ENCODE results near the gene AP2A1. TPM values are rescaled to one million over a fixed set of nuclear protein-coding genes. Genes with fewer than 3 reads are reported as not detected.
A peak's percentile ranks its signal among the peaks of the same experiment; 100 is the strongest.
"Not testable (repeated sequence)": the region's sequence is repeated elsewhere in the genome, so short reads cannot be mapped to it uniquely, and the experiment has no call there.

AP2A1 gene
- total RNA-seq, 1 donor from 2014 or later = 32.9 TPM

GRCh38 chr19:49818649-49819370, 52.0 kb downstream of the AP2A1 start:
- peaks cover 10 to 18% (median 10%) of the 10 kb centered on the region in 3 donors for H3K36me3 ChIP-seq (ENCODE audit: control insufficient read depth in 3 of 3, insufficient read depth in 3 of 3, low read length in 3 of 3)
- peak overlapping the region; percentile 87 to 94 (median 90) for H3K4me3 ChIP-seq (ENCODE audit: low read length in 3 of 3)
- H3K4me1 ChIP-seq (ENCODE audit: control insufficient read depth in 3 of 3, insufficient read depth in 3 of 3, low read length in 3 of 3) = peaks cover 17 to 24% (median 17%) of the 10 kb centered on the region in 3 donors
- no peaks in the 10 kb centered on the region for H3K27me3 ChIP-seq (ENCODE audit: control insufficient read depth in 3 of 3, insufficient read depth in 3 of 3, low read length in 3 of 3)
- H3K9ac ChIP-seq (ENCODE audit: low read depth in 1 of 3, low read length in 3 of 3) = peak overlapping the region; percentile 91 to 99 (median 97)
- peak overlapping the region; percentile 94 for H3K27ac ChIP-seq (ENCODE audit: low read depth, low read length)
- no peaks in the 10 kb centered on the region for H3K9me3 ChIP-seq (ENCODE audit: control insufficient read depth in 3 of 3, low read length in 3 of 3)

- peak overlapping the region; percentile 87 to 94 (median 90) for H3K4me3 ChIP-seq (ENCODE audit: low read length in 3 of 3)
- H3K9ac ChIP-seq (ENCODE audit: low read depth in 1 of 3, low read length in 3 of 3) = peak overlapping the region; percentile 45 to 99 (median 97)
Measured at GRCh38 chr19:49819452-49820115, 52.8 kb downstream of the AP2A1 start.

DNA sequence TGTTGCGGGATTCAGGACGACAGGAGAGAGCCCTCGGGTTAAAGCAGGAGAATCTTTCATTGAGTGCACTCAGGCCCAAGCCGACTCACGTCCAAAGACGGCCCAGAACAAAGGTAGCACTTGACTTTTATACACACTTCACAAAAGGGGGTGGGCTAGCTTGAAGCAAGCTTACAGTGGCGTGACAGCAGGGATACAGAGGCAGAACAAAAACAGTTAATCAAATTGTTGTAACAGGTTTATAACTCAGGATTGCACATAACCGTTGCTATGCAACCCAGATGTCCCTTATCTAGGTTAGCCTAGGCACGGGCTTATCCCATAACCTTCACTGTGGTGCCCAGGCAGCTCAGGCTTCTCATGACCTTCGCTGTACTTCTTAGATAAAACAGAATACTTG, 53.3 kb downstream of the AP2A1 start:
- Histone ChIP-seq H3K4me1 (ENCODE audit: control insufficient read depth in 3 of 3, insufficient read depth in 3 of 3, low read length in 3 of 3) (peaks cover 17 to 27% (median 17%) of the 10 kb centered on the region in 3 donors), H3K4me3 (ENCODE audit: low read length in 3 of 3) (no peak overlapping the region), H3K9ac (ENCODE audit: low read depth in 1 of 3, low read length in 3 of 3) (peak overlapping the region in 1 of 3 donors; percentile 32), H3K27me3 (ENCODE audit: control insufficient read depth in 3 of 3, insufficient read depth in 3 of 3, low read length in 3 of 3) (no peaks in the 10 kb centered on the region), H3K27ac (ENCODE audit: low read depth, low read length) (no peak overlapping the region), H3K9me3 (ENCODE audit: control insufficient read depth in 3 of 3, low read length in 3 of 3) (no peaks in the 10 kb centered on the region), H3K36me3 (ENCODE audit: control insufficient read depth in 3 of 3, insufficient read depth in 3 of 3, low read length in 3 of 3) (peaks cover 10 to 26% (median 12%) of the 10 kb centered on the region in 3 donors)

More at GRCh38 chr19:49819452-49820115, 52.8 kb downstream of the AP2A1 start:
- Histone ChIP-seq H3K36me3 (ENCODE audit: control insufficient read depth in 3 of 3, insufficient read depth in 3 of 3, low read length in 3 of 3) (peaks cover 10 to 24% (median 10%) of the 10 kb centered on the region in 3 donors), H3K4me1 (ENCODE audit: control insufficient read depth in 3 of 3, insufficient read depth in 3 of 3, low read length in 3 of 3) (peaks cover 17 to 24% (median 17%) of the 10 kb centered on the region in 3 donors)
- not testable (repeated sequence) for H3K27ac ChIP-seq (ENCODE audit: low read depth, low read length); H3K9me3 ChIP-seq (ENCODE audit: control insufficient read depth in 3 of 3, low read length in 3 of 3); H3K27me3 ChIP-seq (ENCODE audit: control insufficient read depth in 3 of 3, insufficient read depth in 3 of 3, low read length in 3 of 3)

GRCh38 chr19:49823472-49823871, 56.7 kb downstream of the AP2A1 start:
- Histone ChIP-seq H3K9ac (ENCODE audit: low read depth in 1 of 3, low read length in 3 of 3) (no peak overlapping the region), H3K36me3 (ENCODE audit: control insufficient read depth in 3 of 3, insufficient read depth in 3 of 3, low read length in 3 of 3) (peaks cover 19 to 30% (median 21%) of the 10 kb centered on the region in 3 donors), H3K4me3 (ENCODE audit: low read length in 3 of 3) (no peak overlapping the region), H3K27ac (ENCODE audit: low read depth, low read length) (no peak overlapping the region), H3K27me3 (ENCODE audit: control insufficient read depth in 3 of 3, insufficient read depth in 3 of 3, low read length in 3 of 3) (no peaks in the 10 kb centered on the region), H3K9me3 (ENCODE audit: control insufficient read depth in 3 of 3, low read length in 3 of 3) (no peaks in the 10 kb centered on the region), H3K4me1 (ENCODE audit: control insufficient read depth in 3 of 3, insufficient read depth in 3 of 3, low read length in 3 of 3) (peaks cover 17 to 40% (median 25%) of the 10 kb centered on the region in 3 donors)

- no peak overlapping the region for H3K9ac ChIP-seq (ENCODE audit: low read depth in 1 of 3, low read length in 3 of 3)
- H3K4me1 ChIP-seq (ENCODE audit: control insufficient read depth in 3 of 3, insufficient read depth in 3 of 3, low read length in 3 of 3) = peaks cover 10 to 42% (median 24%) of the 10 kb centered on the region in 3 donors
- H3K4me3 ChIP-seq (ENCODE audit: low read length in 3 of 3) = no peak overlapping the region
- H3K9me3 ChIP-seq (ENCODE audit: control insufficient read depth in 3 of 3, low read length in 3 of 3) = no peaks in the 10 kb centered on the region
- no peak overlapping the region for H3K27ac ChIP-seq (ENCODE audit: low read depth, low read length)
- H3K27me3 ChIP-seq (ENCODE audit: control insufficient read depth in 3 of 3, insufficient read depth in 3 of 3, low read length in 3 of 3) = no peaks in the 10 kb centered on the region
- H3K36me3 ChIP-seq (ENCODE audit: control insufficient read depth in 3 of 3, insufficient read depth in 3 of 3, low read length in 3 of 3) = peaks cover 22 to 32% (median 23%) of the 10 kb centered on the region in 3 donors
Measured at GRCh38 chr19:49824662-49825061, 57.9 kb downstream of the AP2A1 start.

GRCh38 chr19:49827034-49827433, 60.2 kb downstream of the AP2A1 start:
- H3K36me3 ChIP-seq (ENCODE audit: control insufficient read depth in 3 of 3, insufficient read depth in 3 of 3, low read length in 3 of 3) = peaks cover 39 to 43% (median 42%) of the 10 kb centered on the region in 3 donors
- H3K9me3 ChIP-seq (ENCODE audit: control insufficient read depth in 3 of 3, low read length in 3 of 3) = no peaks in the 10 kb centered on the region
- no peak overlapping the region for H3K9ac ChIP-seq (ENCODE audit: low read depth in 1 of 3, low read length in 3 of 3)
- no peak overlapping the region for H3K27ac ChIP-seq (ENCODE audit: low read depth, low read length)
- no peaks in the 10 kb centered on the region for H3K27me3 ChIP-seq (ENCODE audit: control insufficient read depth in 3 of 3, insufficient read depth in 3 of 3, low read length in 3 of 3)
- H3K4me1 ChIP-seq (ENCODE audit: control insufficient read depth in 3 of 3, insufficient read depth in 3 of 3, low read length in 3 of 3) = peaks cover 10 to 43% (median 22%) of the 10 kb centered on the region in 3 donors
- no peak overlapping the region for H3K4me3 ChIP-seq (ENCODE audit: low read length in 3 of 3)

GRCh38 chr19:49829200-49829599, 62.4 kb downstream of the AP2A1 start:
- H3K36me3 ChIP-seq (ENCODE audit: control insufficient read depth in 3 of 3, insufficient read depth in 3 of 3, low read length in 3 of 3) = peaks cover 37 to 44% (median 39%) of the 10 kb centered on the region in 3 donors
- H3K27ac ChIP-seq (ENCODE audit: low read depth, low read length) = no peak overlapping the region
- no peak overlapping the region for H3K4me3 ChIP-seq (ENCODE audit: low read length in 3 of 3)
- H3K9ac ChIP-seq (ENCODE audit: low read depth in 1 of 3, low read length in 3 of 3) = peak overlapping the region in 2 of 3 donors; percentile 33 to 54
- H3K4me1 ChIP-seq (ENCODE audit: control insufficient read depth in 3 of 3, insufficient read depth in 3 of 3, low read length in 3 of 3) = peaks cover 27 to 65% (median 40%) of the 10 kb centered on the region in 3 donors
- H3K27me3 ChIP-seq (ENCODE audit: control insufficient read depth in 3 of 3, insufficient read depth in 3 of 3, low read length in 3 of 3) = no peaks in the 10 kb centered on the region
- H3K9me3 ChIP-seq (ENCODE audit: control insufficient read depth in 3 of 3, low read length in 3 of 3) = no peaks in the 10 kb centered on the region

GRCh38 chr19:49829721-49830120, 62.9 kb downstream of the AP2A1 start:
- peak overlapping the region in 2 of 3 donors; percentile 33 to 50 for H3K9ac ChIP-seq (ENCODE audit: low read depth in 1 of 3, low read length in 3 of 3)
- peaks cover 37 to 45% (median 41%) of the 10 kb centered on the region in 3 donors for H3K36me3 ChIP-seq (ENCODE audit: control insufficient read depth in 3 of 3, insufficient read depth in 3 of 3, low read length in 3 of 3)
- no peaks in the 10 kb centered on the region for H3K27me3 ChIP-seq (ENCODE audit: control insufficient read depth in 3 of 3, insufficient read depth in 3 of 3, low read length in 3 of 3)
- no peak overlapping the region for H3K4me3 ChIP-seq (ENCODE audit: low read length in 3 of 3)
- H3K4me1 ChIP-seq (ENCODE audit: control insufficient read depth in 3 of 3, insufficient read depth in 3 of 3, low read length in 3 of 3) = peaks cover 32 to 70% (median 45%) of the 10 kb centered on the region in 3 donors
- no peak overlapping the region for H3K27ac ChIP-seq (ENCODE audit: low read depth, low read length)
- no peaks in the 10 kb centered on the region for H3K9me3 ChIP-seq (ENCODE audit: control insufficient read depth in 3 of 3, low read length in 3 of 3)

DNA sequence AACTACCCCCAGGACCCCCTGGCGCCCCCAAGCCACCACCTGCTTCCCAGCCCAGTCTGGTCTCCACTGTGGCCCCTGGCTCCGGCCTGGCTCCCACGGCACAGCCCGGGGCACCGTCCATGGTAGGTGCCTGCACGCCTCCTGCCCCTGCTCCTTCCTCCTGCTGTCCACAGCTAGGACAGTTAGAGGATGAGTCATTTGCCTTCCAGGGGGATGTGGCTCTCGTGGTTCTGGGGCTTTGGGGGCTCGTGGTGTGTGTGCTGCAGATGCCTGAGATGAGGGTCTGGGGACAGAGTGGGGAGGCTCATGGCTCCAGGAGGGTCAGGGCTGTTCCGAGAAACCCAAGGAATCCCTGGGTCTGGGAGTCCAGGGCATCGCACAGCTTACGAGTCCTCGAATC, 64.0 kb downstream of the AP2A1 start:
- Histone ChIP-seq H3K4me1 (ENCODE audit: control insufficient read depth in 3 of 3, insufficient read depth in 3 of 3, low read length in 3 of 3) (peaks cover 32 to 73% (median 51%) of the 10 kb centered on the region in 3 donors), H3K36me3 (ENCODE audit: control insufficient read depth in 3 of 3, insufficient read depth in 3 of 3, low read length in 3 of 3) (peaks cover 41 to 49% (median 46%) of the 10 kb centered on the region in 3 donors), H3K9me3 (ENCODE audit: control insufficient read depth in 3 of 3, low read length in 3 of 3) (no peaks in the 10 kb centered on the region), H3K27me3 (ENCODE audit: control insufficient read depth in 3 of 3, insufficient read depth in 3 of 3, low read length in 3 of 3) (no peaks in the 10 kb centered on the region), H3K27ac (ENCODE audit: low read depth, low read length) (no peak overlapping the region), H3K4me3 (ENCODE audit: low read length in 3 of 3) (no peak overlapping the region), H3K9ac (ENCODE audit: low read depth in 1 of 3, low read length in 3 of 3) (no peak overlapping the region)

DNA sequence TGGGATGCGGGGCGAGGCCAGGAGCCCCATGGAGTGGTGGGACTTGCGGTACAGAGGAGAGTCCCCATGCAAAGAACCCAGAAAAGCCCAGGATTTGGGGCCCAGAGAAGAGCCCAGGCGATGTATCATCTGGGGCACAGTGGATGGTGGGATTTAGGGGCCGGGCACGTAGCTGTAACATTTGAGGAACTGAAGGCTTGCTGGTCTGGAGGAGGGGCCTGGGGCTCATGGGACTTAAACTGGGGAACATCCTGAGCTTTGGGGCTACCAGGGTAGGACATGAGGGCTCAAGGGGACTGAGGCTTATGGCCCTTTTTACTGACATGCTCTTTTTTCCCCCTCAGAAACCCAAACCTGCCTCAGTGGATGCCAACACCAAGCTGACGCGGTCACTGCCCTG, 64.8 kb downstream of the AP2A1 start:
- Histone ChIP-seq H3K9ac (ENCODE audit: low read depth in 1 of 3, low read length in 3 of 3) (no peak overlapping the region), H3K4me3 (ENCODE audit: low read length in 3 of 3) (no peak overlapping the region), H3K36me3 (ENCODE audit: control insufficient read depth in 3 of 3, insufficient read depth in 3 of 3, low read length in 3 of 3) (peaks cover 46 to 52% (median 49%) of the 10 kb centered on the region in 3 donors), H3K9me3 (ENCODE audit: control insufficient read depth in 3 of 3, low read length in 3 of 3) (no peaks in the 10 kb centered on the region), H3K27me3 (ENCODE audit: control insufficient read depth in 3 of 3, insufficient read depth in 3 of 3, low read length in 3 of 3) (no peaks in the 10 kb centered on the region), H3K27ac (ENCODE audit: low read depth, low read length) (peak overlapping the region; percentile 96), H3K4me1 (ENCODE audit: control insufficient read depth in 3 of 3, insufficient read depth in 3 of 3, low read length in 3 of 3) (peaks cover 29 to 68% (median 47%) of the 10 kb centered on the region in 3 donors)
